GM20431 (cell line): ENCODE results near the gene OVCH2.
"Not testable (repeated sequence)": the region's sequence is repeated elsewhere in the genome, so short reads cannot be mapped to it uniquely, and the experiment has no call there.

Experiments
- in situ Hi-C: fragments of 300-500 bp; cut with MseI, MboI; formaldehyde crosslinking; loops from one replicate; pipeline ENCODE4 v1.15.0; 2020; ENCODE audit warnings: low sequenced_read_pairs; ENCODE audit not compliant: unreplicated experiment

Gene OVCH2

GRCh38 chr11:7672960-7673723 lies 33.1 kb downstream of the OVCH2 start, which contains the start of gene CYB5R2:
Gene CYB5R2, minus strand, starts transcription at chr11:7673500. Its CDS starts 675 bp downstream, at chr11:7672825.
- in situ Hi-C loops: no loop called here

- in situ Hi-C loops: no loop called here
Observed at GRCh38 chr11:7672276-7672959, 33.9 kb downstream of the OVCH2 start.

GRCh38 chr11:7671347-7672215 lies 34.7 kb downstream of the OVCH2 start:
- in situ Hi-C loops: no loop called here

GRCh38 chr11:7670641-7671040 lies 35.6 kb downstream of the OVCH2 start:
- in situ Hi-C loops: no loop called here

- in situ Hi-C loops: no loop called here
Observed at GRCh38 chr11:7668911-7669310, 37.4 kb downstream of the OVCH2 start.

GRCh38 chr11:7668464-7668863 lies 37.8 kb downstream of the OVCH2 start:
- in situ Hi-C loops: no loop called here

- in situ Hi-C loops: no loop called here
Observed at GRCh38 chr11:7667460-7667859, 38.8 kb downstream of the OVCH2 start.

GRCh38 chr11:7666292-7666866 lies 39.9 kb downstream of the OVCH2 start:
- in situ Hi-C loops: no loop called here

- in situ Hi-C loops: no loop called here
Observed at GRCh38 chr11:7665473-7666291, 40.6 kb downstream of the OVCH2 start.

GRCh38 chr11:7664867-7665266 lies 41.4 kb downstream of the OVCH2 start:
- in situ Hi-C loops: no loop called here

- in situ Hi-C loops: not testable (repeated sequence)
Observed at GRCh38 chr11:7663531-7663930, 42.7 kb downstream of the OVCH2 start.

GRCh38 chr11:7657306-7658025 lies 48.8 kb downstream of the OVCH2 start:
- in situ Hi-C loops: no loop called here

GRCh38 chr11:7656704-7657103 lies 49.6 kb downstream of the OVCH2 start:
- in situ Hi-C loops: no loop called here

- in situ Hi-C loops: no loop called here
Observed at GRCh38 chr11:7655253-7656217, 50.7 kb downstream of the OVCH2 start.

- in situ Hi-C loops: no loop called here
Observed at GRCh38 chr11:7654195-7654705, 52.0 kb downstream of the OVCH2 start.

GRCh38 chr11:7651700-7652099 lies 54.6 kb downstream of the OVCH2 start:
- in situ Hi-C loops: no loop called here

GRCh38 chr11:7651140-7651551 lies 55.1 kb downstream of the OVCH2 start:
- in situ Hi-C loops: no loop called here
